ENCODE measurements around the gene F10.
A peak's percentile ranks its signal among the peaks of the same experiment; 100 is the strongest.
"Not testable (repeated sequence)": the region's sequence is repeated elsewhere in the genome, so short reads cannot be mapped to it uniquely, and the experiment has no call there.

F10 gene

GRCh38 chr13:113102727-113103126, 19.9 kb upstream of the F10 start:
- DNase-seq, result no peak

GRCh38 chr13:113103646-113104045, 19.0 kb upstream of the F10 start:
- DNase-seq, result no peak

GRCh38 chr13:113105032-113105920, 17.3 kb upstream of the F10 start, which contains the start of gene F7:
Gene F7, plus strand, starts transcription at chr13:113105791. Its CDS starts 51 bp downstream, at chr13:113105842.
- no peak for DNase-seq

- DNase-seq, result no peak
Observed at GRCh38 chr13:113105921-113106452, 16.6 kb upstream of the F10 start.

- peak; percentile 36 for DNase-seq
Observed at GRCh38 chr13:113106711-113107351, 15.8 kb upstream of the F10 start.

GRCh38 chr13:113108521-113108920, 14.1 kb upstream of the F10 start:
- not testable (repeated sequence) for DNase-seq

GRCh38 chr13:113109151-113110047, 13.2 kb upstream of the F10 start:
- DNase-seq, result peak; percentile 33

GRCh38 chr13:113110048-113110851, 12.3 kb upstream of the F10 start:
- DNase-seq, result peak; percentile 36

GRCh38 chr13:113110852-113111315, 11.7 kb upstream of the F10 start:
- no peak for DNase-seq

- not testable (repeated sequence) for DNase-seq
Observed at GRCh38 chr13:113111821-113112220, 10.8 kb upstream of the F10 start.

GRCh38 chr13:113112475-113112874, 10.1 kb upstream of the F10 start:
- not testable (repeated sequence) for DNase-seq

GRCh38 chr13:113112893-113113845, 9.4 kb upstream of the F10 start:
- DNase-seq, result no peak

- no peak for DNase-seq
Observed at GRCh38 chr13:113113846-113114271, 8.7 kb upstream of the F10 start.

GRCh38 chr13:113114511-113115362, 7.9 kb upstream of the F10 start:
- no peak for DNase-seq

GRCh38 chr13:113115363-113116205, 7.0 kb upstream of the F10 start:
- DNase-seq, result no peak

- no peak for DNase-seq
Observed at GRCh38 chr13:113116206-113116800, 6.3 kb upstream of the F10 start.

- no peak for DNase-seq
Observed at GRCh38 chr13:113116871-113117271, 5.7 kb upstream of the F10 start.

GRCh38 chr13:113117335-113117872, 5.2 kb upstream of the F10 start:
- no peak for DNase-seq

Measured in activated CD4-positive, alpha-beta T cell treated with anti-CD3 and anti-CD28 coated beads for 48 hours (primary cell).